Mucosa of descending colon (tissue), 3 donors: ENCODE data around the gene BICRA. TPM values are rescaled to one million over a fixed set of nuclear protein-coding genes. Genes with fewer than 3 reads are reported as not detected.

ENCODE experiments used
- ATAC-seq: fragments of 200-7000 bp; cut with Tn5 transposase; one replicate; pipeline ENCODE4 v1.9.1; 2020; ENCODE audit warnings: mild to moderate bottlenecking, moderate library complexity
- DNase-seq, 3 donors: peaks; one replicate each; pipeline ENCODE4 v3.0.0-alpha.2; 2020
- H3K36me3 ChIP-seq: fragments of 200-600 bp; one replicate; pipeline ENCODE4 v1.8.0; 2021; ENCODE audit warnings: low read depth, mild to moderate bottlenecking
- H3K4me1 ChIP-seq: fragments of 200-600 bp; one replicate; pipeline ENCODE4 v1.8.0; 2021; ENCODE audit warnings: low read depth, mild to moderate bottlenecking
- H3K4me3 ChIP-seq: fragments of 200-600 bp; one replicate; pipeline ENCODE4 v1.8.0; 2021; ENCODE audit warnings: mild to moderate bottlenecking
- H3K9me3 ChIP-seq: fragments of 200-600 bp; one replicate; pipeline ENCODE4 v1.8.0; 2021; ENCODE audit warnings: mild to moderate bottlenecking
- intact Hi-C, 2 donors: fragments of 100-400 bp; cut with DNase I in 1 of 2; cut with micrococcal nuclease in 1 of 2; formaldehyde crosslinking; loops; one replicate each; pipeline versions ENCODE4 v1.11.0 to v1.11.1; 2022; cut with DNase I, micrococcal nuclease
- total RNA-seq, 3 donors: library from RNA; stranded (reverse); fragmentation: NEBNext Ultra II Directional in 2 of 3; extraction: Animal tissue kit (Norgen Biotek cat#: 25700) in 2 of 3; gene quantifications; one replicate each; pipeline versions ENCODE4 v1.2.1 to v1.2.4, GENCODE V29; 2021 to 2023
- TF ChIP-seq, protein P1 (sequence below): fragments of 200-600 bp; IDR thresholded peaks from one replicate; pipeline ENCODE4 v1.8.0; 2022; ENCODE audit warnings: antibody characterized with exemption, mild to moderate bottlenecking
- donor health status: DM: no; HTN: no; CAD: no; lungs with moderate emphysema.
- donor health status: DM: no; HTN: no; CAD: no.
- donor health status: DM: no; HTN: yes; CAD: no.

The BICRA gene
- total RNA-seq, 3 donors from 2014 or later, result 18.1 to 19.7 (median 18.5) TPM

DNA sequence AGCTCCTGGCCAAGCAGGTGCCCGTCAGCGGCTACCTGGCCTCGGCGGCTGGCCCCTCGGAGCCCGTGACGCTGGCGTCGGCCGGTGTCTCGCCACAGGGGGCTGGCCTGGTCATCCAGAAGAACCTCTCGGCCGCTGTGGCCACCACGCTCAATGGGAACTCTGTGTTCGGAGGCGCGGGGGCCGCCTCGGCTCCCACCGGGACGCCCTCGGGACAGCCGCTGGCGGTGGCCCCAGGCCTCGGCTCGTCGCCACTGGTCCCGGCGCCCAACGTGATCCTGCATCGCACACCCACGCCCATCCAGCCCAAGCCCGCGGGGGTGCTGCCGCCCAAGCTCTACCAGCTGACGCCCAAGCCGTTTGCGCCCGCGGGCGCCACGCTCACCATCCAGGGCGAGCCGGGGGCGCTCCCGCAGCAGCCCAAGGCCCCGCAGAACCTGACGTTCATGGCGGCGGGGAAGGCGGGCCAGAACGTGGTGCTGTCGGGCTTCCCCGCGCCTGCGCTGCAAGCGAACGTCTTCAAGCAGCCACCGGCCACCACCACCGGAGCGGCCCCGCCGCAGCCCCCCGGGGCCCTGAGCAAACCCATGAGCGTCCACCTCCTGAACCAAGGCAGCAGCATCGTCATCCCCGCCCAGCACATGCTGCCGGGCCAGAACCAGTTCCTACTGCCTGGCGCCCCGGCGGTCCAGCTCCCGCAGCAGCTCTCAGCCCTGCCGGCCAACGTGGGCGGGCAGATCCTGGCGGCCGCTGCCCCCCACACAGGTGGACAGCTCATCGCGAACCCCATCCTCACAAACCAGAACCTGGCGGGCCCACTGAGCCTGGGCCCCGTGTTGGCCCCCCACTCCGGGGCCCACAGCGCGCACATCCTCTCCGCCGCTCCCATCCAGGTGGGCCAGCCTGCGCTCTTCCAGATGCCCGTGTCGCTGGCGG lies 71.3 kb downstream of the BICRA start:
- no peak for ATAC-seq
- intact Hi-C loops, result no loop called here

DNA sequence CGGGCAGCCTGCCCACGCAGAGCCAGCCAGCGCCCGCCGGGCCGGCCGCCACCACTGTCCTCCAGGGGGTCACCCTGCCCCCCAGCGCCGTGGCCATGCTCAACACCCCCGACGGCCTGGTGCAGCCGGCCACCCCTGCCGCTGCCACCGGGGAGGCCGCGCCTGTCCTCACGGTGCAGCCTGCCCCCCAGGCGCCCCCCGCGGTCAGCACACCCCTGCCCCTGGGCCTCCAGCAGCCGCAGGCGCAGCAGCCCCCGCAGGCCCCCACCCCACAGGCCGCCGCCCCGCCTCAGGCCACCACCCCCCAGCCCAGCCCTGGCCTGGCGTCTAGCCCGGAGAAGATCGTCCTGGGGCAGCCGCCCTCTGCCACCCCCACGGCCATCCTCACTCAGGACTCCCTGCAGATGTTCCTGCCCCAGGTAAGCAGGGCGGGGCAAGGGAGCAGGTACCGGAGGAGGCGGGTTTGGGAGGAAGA lies 72.0 kb downstream of the BICRA start:
- intact Hi-C loops, result no loop called here
- peak in 1 of 3 donors; percentile 41 for DNase-seq
- Histone ChIP-seq H3K4me1 (no peaks in the 10 kb centered on the region), H3K4me3 (no peak overlapping the region), H3K9me3 (no peaks in the 10 kb centered on the region), H3K36me3 (peaks cover 6% of the 10 kb centered on the region)
- no peak for ATAC-seq
- TF ChIP-seq, protein P1, sequence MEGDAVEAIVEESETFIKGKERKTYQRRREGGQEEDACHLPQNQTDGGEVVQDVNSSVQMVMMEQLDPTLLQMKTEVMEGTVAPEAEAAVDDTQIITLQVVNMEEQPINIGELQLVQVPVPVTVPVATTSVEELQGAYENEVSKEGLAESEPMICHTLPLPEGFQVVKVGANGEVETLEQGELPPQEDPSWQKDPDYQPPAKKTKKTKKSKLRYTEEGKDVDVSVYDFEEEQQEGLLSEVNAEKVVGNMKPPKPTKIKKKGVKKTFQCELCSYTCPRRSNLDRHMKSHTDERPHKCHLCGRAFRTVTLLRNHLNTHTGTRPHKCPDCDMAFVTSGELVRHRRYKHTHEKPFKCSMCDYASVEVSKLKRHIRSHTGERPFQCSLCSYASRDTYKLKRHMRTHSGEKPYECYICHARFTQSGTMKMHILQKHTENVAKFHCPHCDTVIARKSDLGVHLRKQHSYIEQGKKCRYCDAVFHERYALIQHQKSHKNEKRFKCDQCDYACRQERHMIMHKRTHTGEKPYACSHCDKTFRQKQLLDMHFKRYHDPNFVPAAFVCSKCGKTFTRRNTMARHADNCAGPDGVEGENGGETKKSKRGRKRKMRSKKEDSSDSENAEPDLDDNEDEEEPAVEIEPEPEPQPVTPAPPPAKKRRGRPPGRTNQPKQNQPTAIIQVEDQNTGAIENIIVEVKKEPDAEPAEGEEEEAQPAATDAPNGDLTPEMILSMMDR, result no peak

More for the DNA sequence above, 71.3 kb downstream of the BICRA start:
- TF ChIP-seq, protein P1, result no peak
- no peak overlapping the region for H3K4me3 ChIP-seq
- peaks cover 6% of the 10 kb centered on the region for H3K36me3 ChIP-seq
- H3K9me3 ChIP-seq, result no peaks in the 10 kb centered on the region
- H3K4me1 ChIP-seq, result no peaks in the 10 kb centered on the region
- DNase-seq, result peak in 1 of 3 donors; percentile 44

DNA sequence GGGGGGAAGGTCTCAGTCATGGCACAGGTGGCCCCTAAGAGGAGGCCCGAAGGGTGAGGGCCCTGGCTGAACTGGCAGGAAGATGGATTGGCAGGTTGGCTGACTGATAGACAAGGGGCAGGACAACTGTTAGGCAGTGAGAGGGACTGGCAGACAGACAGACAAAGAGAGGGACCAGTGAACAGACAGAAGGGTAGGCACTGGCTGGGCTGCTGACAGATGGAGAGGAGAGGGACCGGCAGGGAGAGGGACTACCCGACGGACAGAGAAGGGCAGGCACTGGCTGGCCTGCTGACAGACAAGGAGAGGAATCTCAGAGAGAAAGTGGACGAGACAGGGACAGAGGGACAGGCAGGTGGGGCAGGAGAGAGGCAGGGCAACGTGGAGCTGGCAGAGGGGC lies 72.5 kb downstream of the BICRA start:
- no peaks in the 10 kb centered on the region for H3K4me1 ChIP-seq
- H3K4me3 ChIP-seq, result no peak overlapping the region
- H3K9me3 ChIP-seq, result no peaks in the 10 kb centered on the region
- DNase-seq (no peak), ATAC-seq (no peak)
- intact Hi-C loops, result no loop called here
- TF ChIP-seq, protein P1, result no peak
- H3K36me3 ChIP-seq, result peaks cover 6% of the 10 kb centered on the region

DNA sequence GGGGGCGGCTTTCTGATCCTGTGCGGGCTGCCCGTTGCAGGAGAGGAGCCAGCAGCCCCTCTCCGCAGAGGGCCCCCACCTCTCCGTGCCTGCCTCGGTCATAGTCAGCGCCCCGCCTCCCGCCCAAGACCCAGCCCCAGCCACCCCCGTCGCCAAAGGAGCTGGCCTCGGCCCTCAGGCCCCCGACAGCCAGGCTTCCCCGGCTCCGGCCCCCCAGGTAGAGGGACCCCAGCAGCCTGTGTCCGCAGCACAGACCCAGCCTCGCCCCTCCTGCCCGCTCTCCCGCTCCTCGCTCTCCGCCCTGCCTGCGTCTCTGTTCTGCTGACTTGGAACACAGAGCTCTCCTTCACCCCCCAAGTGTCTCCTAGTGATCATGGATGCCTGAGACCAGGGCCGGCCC lies 73.0 kb downstream of the BICRA start:
- Histone ChIP-seq H3K4me1 (no peaks in the 10 kb centered on the region), H3K9me3 (no peaks in the 10 kb centered on the region), H3K4me3 (no peak overlapping the region), H3K36me3 (peaks cover 6% of the 10 kb centered on the region)
- TF ChIP-seq, protein P1, result no peak
- no peak for ATAC-seq
- intact Hi-C loops, result no loop called here
- DNase-seq, result peak in 1 of 3 donors; percentile 41

DNA sequence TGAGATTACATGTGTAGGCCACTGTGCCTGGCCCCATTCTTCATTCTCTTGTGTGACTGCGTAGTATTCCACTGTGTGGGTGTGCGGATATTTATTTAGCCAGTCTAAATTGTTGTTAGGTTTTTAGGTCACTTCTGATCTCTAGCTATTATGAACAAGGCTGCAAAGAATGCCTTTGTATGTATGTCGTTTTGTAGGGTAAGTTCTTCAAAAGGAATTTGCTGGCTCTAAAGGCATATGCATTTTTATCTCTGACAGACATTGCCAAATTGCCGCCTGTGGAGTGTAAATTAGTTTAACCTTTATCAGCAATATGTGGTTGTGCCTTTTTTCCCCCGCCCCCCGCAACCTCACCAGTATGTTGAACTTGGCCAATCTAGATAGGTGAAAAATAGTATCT lies 74.0 kb downstream of the BICRA start:
- no peaks in the 10 kb centered on the region for H3K9me3 ChIP-seq
- no peak for ATAC-seq
- H3K4me3 ChIP-seq, result no peak overlapping the region
- no peaks in the 10 kb centered on the region for H3K4me1 ChIP-seq
- intact Hi-C loops, result no loop called here
- no peak for DNase-seq
- TF ChIP-seq, protein P1, result no peak
- peaks cover 6% of the 10 kb centered on the region for H3K36me3 ChIP-seq
